Prostate gland (tissue), 2 donors: Measurements from ENCODE around the gene OTUD1. TPM values are rescaled to one million over a fixed set of nuclear protein-coding genes. Genes with fewer than 3 reads are reported as not detected.

Source experiments
- DNase-seq: peaks from one replicate; pipeline ENCODE4 v3.0.0-alpha.2; 2019; ENCODE audit warnings: low spot score
- H3K27ac ChIP-seq, 2 donors: fragments of 200-600 bp; sonication (generic); 2 replicates each; pipeline ENCODE4 v1.5.1; 2017 to 2019
- H3K27me3 ChIP-seq: fragments of 200-600 bp; sonication (generic); replicated peaks from 2 replicates; pipeline ENCODE4 v1.5.1; 2019; ENCODE audit not compliant: insufficient read depth
- H3K36me3 ChIP-seq, 2 donors: fragments of 200-600 bp; sonication (generic); 1 replicate in 1 of 2; 2 replicates in 1 of 2; pipeline versions ENCODE4 v1.5.1 to v1.8.1; 2017 to 2019
- H3K4me1 ChIP-seq: fragments of 200-600 bp; sonication (generic); replicated peaks from 2 replicates; pipeline ENCODE4 v1.5.1; 2019
- H3K4me3 ChIP-seq, 2 donors: fragments of 200-600 bp; sonication (generic); 2 replicates each; pipeline ENCODE4 v1.5.1; 2017 to 2019
- H3K9me3 ChIP-seq: fragments of 200-600 bp; sonication (generic); 2 replicates; pipeline ENCODE4 v1.5.1; 2017
- CTCF ChIP-seq, 4 experiments: fragments of 200-600 bp in 2 of 4; fragments of 450-650 bp in 2 of 4; sonication (generic) in 2 of 4; IDR thresholded peaks; 1 replicate in 3 of 4; 2 replicates in 1 of 4; pipeline ENCODE4 v1.5.1; 2016 to 2019; ENCODE audit warnings: antibody characterized with exemption in 4 of 4, mild to moderate bottlenecking in 2 of 4, moderate library complexity in 2 of 4
- POLR2A ChIP-seq: fragments of 450-650 bp; IDR thresholded peaks from one replicate; pipeline ENCODE4 v1.6.1; 2016; ENCODE audit warnings: antibody characterized with exemption, mild to moderate bottlenecking
- POLR2AphosphoS5 ChIP-seq: sonication (generic); formaldehyde crosslinking; IDR thresholded peaks from one replicate; pipeline ENCODE4 v1.6.1; 2017; ENCODE audit warnings: antibody characterized with exemption
- WGBS: methylation state at CpG from one replicate; pipeline ENCODE4 v1.1.5; 2018; 5-methylcytosine and 5-hydroxymethylcytosine counted together
- intact Hi-C: fragments of 100-400 bp; cut with DNase I; formaldehyde crosslinking; loops from one replicate; pipeline ENCODE4 v1.14.2; 2022
- total RNA-seq, 2 donors: library from RNA; depleted of rRNA; stranded (reverse); fragments of >200 nt; gene quantifications; one replicate each; pipeline ENCODE4 v1.1.0, GENCODE V29; 2016

OTUD1 gene
- total RNA-seq, 2 donors from 2014 or later = 11.9 to 13.8 TPM

- H3K4me1 ChIP-seq = no peaks in the 10 kb centered on the region
- H3K27me3 ChIP-seq = no peaks in the 10 kb centered on the region
- H3K36me3 ChIP-seq = no peaks in the 10 kb centered on the region
- intact Hi-C loops = no loop called here
- no peak for DNase-seq
- H3K9me3 ChIP-seq = no peaks in the 10 kb centered on the region
- H3K27ac ChIP-seq = no peak overlapping the region
- TF ChIP-seq POLR2AphosphoS5 = no peak
- no peak for TF ChIP-seq CTCF (IDR thresholded peaks at IDR 0.05)
- no peak for TF ChIP-seq POLR2A
- no peak overlapping the region for H3K4me3 ChIP-seq
- 92% methylated on average over 2 of the region's 2 CpGs for WGBS
These were observed 42.2 kb upstream of the OTUD1 start for GRCh38 chr10:23396695-23397094.

- intact Hi-C loops = no loop called here
- H3K4me3 ChIP-seq = no peak overlapping the region
- H3K4me1 ChIP-seq = no peaks in the 10 kb centered on the region
- no peaks in the 10 kb centered on the region for H3K9me3 ChIP-seq
- H3K27me3 ChIP-seq = no peaks in the 10 kb centered on the region
- no peak for TF ChIP-seq POLR2A
- no peak for TF ChIP-seq CTCF (IDR thresholded peaks at IDR 0.05)
- TF ChIP-seq POLR2AphosphoS5 = no peak
- H3K36me3 ChIP-seq = no peaks in the 10 kb centered on the region
- DNase-seq = no peak
- WGBS = 62% methylated on average over 7 of the region's 7 CpGs
- no peak overlapping the region for H3K27ac ChIP-seq
These were observed 39.2 kb upstream of the OTUD1 start for GRCh38 chr10:23399701-23400144.

GRCh38 chr10:23402856-23403255 lies 36.0 kb upstream of the OTUD1 start:
- no peaks in the 10 kb centered on the region for H3K27me3 ChIP-seq
- H3K36me3 ChIP-seq = no peaks in the 10 kb centered on the region
- no peak for DNase-seq
- 82% methylated on average over 2 of the region's 2 CpGs for WGBS
- no peaks in the 10 kb centered on the region for H3K9me3 ChIP-seq
- no peak overlapping the region for H3K4me3 ChIP-seq
- H3K4me1 ChIP-seq = no peaks in the 10 kb centered on the region
- H3K27ac ChIP-seq = no peak overlapping the region
- no peak for TF ChIP-seq CTCF (IDR thresholded peaks at IDR 0.05)
- TF ChIP-seq POLR2A = no peak
- TF ChIP-seq POLR2AphosphoS5 = no peak
- intact Hi-C loops = no loop called here

GRCh38 chr10:23403278-23403677 lies 35.6 kb upstream of the OTUD1 start:
- Histone ChIP-seq H3K27ac (no peak overlapping the region), H3K4me1 (no peaks in the 10 kb centered on the region), H3K27me3 (no peaks in the 10 kb centered on the region), H3K4me3 (no peak overlapping the region), H3K9me3 (no peaks in the 10 kb centered on the region), H3K36me3 (no peaks in the 10 kb centered on the region)
- no peak for TF ChIP-seq POLR2A
- no peak for TF ChIP-seq CTCF (IDR thresholded peaks at IDR 0.05)
- no peak for TF ChIP-seq POLR2AphosphoS5
- 65% methylated on average over 1 of the region's 1 CpG for WGBS
- no peak for DNase-seq
- intact Hi-C loops = no loop called here

- H3K4me1 ChIP-seq = no peaks in the 10 kb centered on the region
- no peak for TF ChIP-seq CTCF (IDR thresholded peaks at IDR 0.05)
- WGBS = 83% methylated on average over 3 of the region's 3 CpGs
- no peak overlapping the region for H3K4me3 ChIP-seq
- no peaks in the 10 kb centered on the region for H3K9me3 ChIP-seq
- intact Hi-C loops = no loop called here
- DNase-seq = no peak
- no peak overlapping the region for H3K27ac ChIP-seq
- H3K36me3 ChIP-seq = no peaks in the 10 kb centered on the region
- no peaks in the 10 kb centered on the region for H3K27me3 ChIP-seq
These were observed 35.2 kb upstream of the OTUD1 start for GRCh38 chr10:23403719-23404118.
